ENCODE results near the gene GNGT2.

GRCh38 chr17:49231563-49231894 lies 21.2 kb upstream of the GNGT2 start:
- TF ChIP-seq SIN3A (IDR thresholded peaks at IDR 0.05; ENCODE audit: borderline replicate concordance, insufficient read depth, low read depth, low read length): no peak
- no peak for TF ChIP-seq REST (IDR thresholded peaks at IDR 0.05; ENCODE audit: insufficient read depth in 1 of 2, low read depth in 2 of 2, low read length in 1 of 2)
- TF ChIP-seq CTCF (IDR thresholded peaks at IDR 0.05): no peak
